Vagina (tissue), 2 donors: ENCODE data around the gene REPS1. TPM values are rescaled to one million over a fixed set of nuclear protein-coding genes. Genes with fewer than 3 reads are reported as not detected.

Experiments used
- DNase-seq, 2 donors: peaks; one replicate each; pipeline ENCODE4 v3.0.0-alpha.2; 2017; ENCODE audit errors: extremely low spot score in 2 of 2
- H3K27ac ChIP-seq: fragments of 200-600 bp; sonication (generic); one replicate; pipeline ENCODE4 v1.5.1; 2019
- H3K27me3 ChIP-seq: fragments of 200-600 bp; sonication (generic); one replicate; pipeline ENCODE4 v1.5.1; 2019
- H3K36me3 ChIP-seq, 2 donors: fragments of 200-600 bp; sonication (generic); one replicate each; pipeline ENCODE4 v1.5.1; 2017 to 2019
- H3K4me1 ChIP-seq: fragments of 200-600 bp; sonication (generic); one replicate; pipeline ENCODE4 v1.5.1; 2019
- H3K4me3 ChIP-seq, 2 donors: fragments of 200-600 bp; sonication (generic); 1 replicate in 1 of 2; 2 replicates in 1 of 2; pipeline ENCODE4 v1.5.1; 2016 to 2019
- H3K9me3 ChIP-seq: fragments of 200-600 bp; sonication (generic); one replicate; pipeline ENCODE4 v1.5.1; 2019
- CTCF ChIP-seq, 3 experiments: fragments of 450-650 bp in 2 of 3; fragments of 200-600 bp in 1 of 3; sonication (generic) in 1 of 3; IDR thresholded peaks; one replicate each; pipeline ENCODE4 v1.5.1; 2017 to 2019; ENCODE audit warnings: antibody characterized with exemption in 3 of 3, mild to moderate bottlenecking in 2 of 3, moderate library complexity in 2 of 3
- POLR2A ChIP-seq, 2 donors: fragments of 450-650 bp; IDR thresholded peaks; one replicate each; pipeline ENCODE4 v1.6.1; 2017; ENCODE audit warnings: antibody characterized with exemption in 2 of 2, mild to moderate bottlenecking in 2 of 2, moderate library complexity in 2 of 2
- POLR2AphosphoS5 ChIP-seq, 2 donors: sonication (generic); formaldehyde crosslinking; IDR thresholded peaks; one replicate each; pipeline ENCODE4 v1.9.0; 2017; ENCODE audit warnings: antibody characterized with exemption in 2 of 2, mild to moderate bottlenecking in 2 of 2, low read depth in 1 of 2; ENCODE audit not compliant: insufficient read depth in 1 of 2
- intact Hi-C: fragments of 100-400 bp; cut with DNase I; formaldehyde crosslinking; loops from one replicate; pipeline ENCODE4 v1.15.1; 2023
- total RNA-seq: library from RNA; depleted of rRNA; stranded (reverse); fragments of >200 nt; gene quantifications from one replicate; pipeline ENCODE4 v1.2.3, GENCODE V29; 2016

REPS1 gene
- total RNA-seq, 1 donor from 2014 or later, result 96.5 TPM

GRCh38 chr6:138869398-138869797 lies 118.7 kb downstream of the REPS1 start:
- intact Hi-C loops, result no loop called here
- TF ChIP-seq POLR2AphosphoS5 (IDR thresholded peaks at IDR 0.05; ENCODE audit: insufficient read depth in 1 of 2, low read depth in 1 of 2), result no peak
- TF ChIP-seq POLR2A (IDR thresholded peaks at IDR 0.05), result no peak
- no peak for TF ChIP-seq CTCF (IDR thresholded peaks at IDR 0.05)
- H3K4me1 ChIP-seq, result no peaks in the 10 kb centered on the region
- no peak for DNase-seq
- H3K9me3 ChIP-seq, result no peaks in the 10 kb centered on the region
- H3K36me3 ChIP-seq, result no peaks in the 10 kb centered on the region
- H3K27ac ChIP-seq, result no peak overlapping the region
- no peak overlapping the region for H3K4me3 ChIP-seq
- no peaks in the 10 kb centered on the region for H3K27me3 ChIP-seq

- Histone ChIP-seq H3K4me1 (no peaks in the 10 kb centered on the region), H3K36me3 (no peaks in the 10 kb centered on the region), H3K27ac (no peak overlapping the region), H3K27me3 (no peaks in the 10 kb centered on the region), H3K4me3 (no peak overlapping the region), H3K9me3 (no peaks in the 10 kb centered on the region)
- TF ChIP-seq CTCF (IDR thresholded peaks at IDR 0.05), result no peak
- TF ChIP-seq POLR2A (IDR thresholded peaks at IDR 0.05), result no peak
- TF ChIP-seq POLR2AphosphoS5 (IDR thresholded peaks at IDR 0.05; ENCODE audit: insufficient read depth in 1 of 2, low read depth in 1 of 2), result no peak
- DNase-seq, result no peak
- intact Hi-C loops, result no loop called here
These were observed 119.9 kb downstream of the REPS1 start for GRCh38 chr6:138868181-138868580.

GRCh38 chr6:138865480-138866109 lies 122.5 kb downstream of the REPS1 start:
- no peaks in the 10 kb centered on the region for H3K36me3 ChIP-seq
- TF ChIP-seq CTCF (IDR thresholded peaks at IDR 0.05), result no peak
- no peak for TF ChIP-seq POLR2A (IDR thresholded peaks at IDR 0.05)
- no peak for TF ChIP-seq POLR2AphosphoS5 (IDR thresholded peaks at IDR 0.05; ENCODE audit: insufficient read depth in 1 of 2, low read depth in 1 of 2)
- DNase-seq, result no peak
- H3K4me1 ChIP-seq, result no peaks in the 10 kb centered on the region
- H3K27me3 ChIP-seq, result no peaks in the 10 kb centered on the region
- H3K4me3 ChIP-seq, result no peak overlapping the region
- H3K27ac ChIP-seq, result no peak overlapping the region
- no peaks in the 10 kb centered on the region for H3K9me3 ChIP-seq
- intact Hi-C loops, result no loop called here

GRCh38 chr6:138864343-138864890 lies 123.6 kb downstream of the REPS1 start:
- H3K4me3 ChIP-seq, result no peak overlapping the region
- TF ChIP-seq POLR2AphosphoS5 (IDR thresholded peaks at IDR 0.05; ENCODE audit: insufficient read depth in 1 of 2, low read depth in 1 of 2), result no peak
- no peak for TF ChIP-seq POLR2A (IDR thresholded peaks at IDR 0.05)
- TF ChIP-seq CTCF (IDR thresholded peaks at IDR 0.05), result no peak
- H3K9me3 ChIP-seq, result no peaks in the 10 kb centered on the region
- no peak for DNase-seq
- no peaks in the 10 kb centered on the region for H3K4me1 ChIP-seq
- no peaks in the 10 kb centered on the region for H3K36me3 ChIP-seq
- no peak overlapping the region for H3K27ac ChIP-seq
- no peaks in the 10 kb centered on the region for H3K27me3 ChIP-seq
- intact Hi-C loops, result no loop called here

- H3K36me3 ChIP-seq, result no peaks in the 10 kb centered on the region
- TF ChIP-seq POLR2A (IDR thresholded peaks at IDR 0.05) (no peak), CTCF (IDR thresholded peaks at IDR 0.05) (no peak), POLR2AphosphoS5 (IDR thresholded peaks at IDR 0.05; ENCODE audit: insufficient read depth in 1 of 2, low read depth in 1 of 2) (no peak)
- H3K27ac ChIP-seq, result no peak overlapping the region
These were observed 124.7 kb downstream of the REPS1 start for GRCh38 chr6:138863321-138863720.

More at GRCh38 chr6:138863321-138863720, 124.7 kb downstream of the REPS1 start:
- Histone ChIP-seq H3K4me1 (no peaks in the 10 kb centered on the region), H3K9me3 (no peaks in the 10 kb centered on the region), H3K4me3 (no peak overlapping the region), H3K27me3 (no peaks in the 10 kb centered on the region)
- intact Hi-C loops, result no loop called here
- no peak for DNase-seq
